AG09309 (cell line): ENCODE results near the gene MBNL3.

Experiments
- DNase-seq: peaks from one replicate; pipeline ENCODE4 v3.0.0-alpha.2; 2010; ENCODE audit warnings: low read depth
- H3K4me3 ChIP-seq: 2 replicates; pipeline ENCODE4 v1.5.1; 2011; ENCODE audit warnings: mild to moderate bottlenecking, low read depth, low read length, moderate library complexity; ENCODE audit not compliant: control insufficient read depth
- TF ChIP-seq, protein P1 (sequence below): IDR thresholded peaks from 2 replicates; pipeline ENCODE4 v1.5.1; 2011; ENCODE audit warnings: mild to moderate bottlenecking, low read depth, low read length, inconsistent platforms; ENCODE audit not compliant: insufficient read depth, control insufficient read depth; ENCODE audit errors: missing control alignments

Gene MBNL3

DNA sequence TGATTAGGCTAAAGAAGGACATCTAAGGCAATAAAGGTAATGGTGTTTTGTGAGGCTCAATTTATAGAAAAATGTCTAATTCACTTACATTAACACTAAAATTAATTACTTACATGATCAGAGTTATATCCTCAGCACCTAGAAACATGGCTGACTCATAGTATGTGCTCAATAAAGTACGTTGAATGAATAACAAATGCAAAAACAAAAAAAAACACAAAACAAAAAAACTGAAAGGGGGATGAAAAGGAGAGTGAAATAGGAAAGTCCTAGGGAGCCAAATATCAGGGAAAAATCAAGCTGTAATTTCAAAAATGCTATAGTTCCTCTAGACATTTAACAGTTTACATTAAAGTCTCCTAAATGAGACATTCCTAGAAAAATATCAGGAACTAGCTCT lies 18.7 kb downstream of the MBNL3 start:
- H3K4me3 ChIP-seq = no peak overlapping the region
- no peak for DNase-seq
- TF ChIP-seq, protein P1, sequence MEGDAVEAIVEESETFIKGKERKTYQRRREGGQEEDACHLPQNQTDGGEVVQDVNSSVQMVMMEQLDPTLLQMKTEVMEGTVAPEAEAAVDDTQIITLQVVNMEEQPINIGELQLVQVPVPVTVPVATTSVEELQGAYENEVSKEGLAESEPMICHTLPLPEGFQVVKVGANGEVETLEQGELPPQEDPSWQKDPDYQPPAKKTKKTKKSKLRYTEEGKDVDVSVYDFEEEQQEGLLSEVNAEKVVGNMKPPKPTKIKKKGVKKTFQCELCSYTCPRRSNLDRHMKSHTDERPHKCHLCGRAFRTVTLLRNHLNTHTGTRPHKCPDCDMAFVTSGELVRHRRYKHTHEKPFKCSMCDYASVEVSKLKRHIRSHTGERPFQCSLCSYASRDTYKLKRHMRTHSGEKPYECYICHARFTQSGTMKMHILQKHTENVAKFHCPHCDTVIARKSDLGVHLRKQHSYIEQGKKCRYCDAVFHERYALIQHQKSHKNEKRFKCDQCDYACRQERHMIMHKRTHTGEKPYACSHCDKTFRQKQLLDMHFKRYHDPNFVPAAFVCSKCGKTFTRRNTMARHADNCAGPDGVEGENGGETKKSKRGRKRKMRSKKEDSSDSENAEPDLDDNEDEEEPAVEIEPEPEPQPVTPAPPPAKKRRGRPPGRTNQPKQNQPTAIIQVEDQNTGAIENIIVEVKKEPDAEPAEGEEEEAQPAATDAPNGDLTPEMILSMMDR = no peak

DNA sequence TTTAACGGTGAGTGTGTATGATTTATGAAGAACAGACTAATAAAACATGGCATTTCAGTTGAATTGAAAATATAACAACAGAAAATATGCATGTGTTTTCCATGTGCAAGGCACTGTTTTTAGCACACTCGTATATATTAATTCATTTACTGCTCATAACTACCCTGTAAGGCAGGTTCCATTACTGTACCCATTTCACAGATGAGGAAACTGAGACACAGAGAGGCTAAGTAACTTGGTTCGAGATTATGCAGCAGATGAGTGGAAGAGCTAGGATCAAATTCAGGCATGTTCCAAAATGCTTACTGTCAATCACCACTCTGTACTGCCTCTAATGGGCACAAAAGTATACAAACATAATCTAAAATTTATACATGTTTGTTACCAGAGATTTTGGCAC lies 20.4 kb downstream of the MBNL3 start:
- H3K4me3 ChIP-seq = no peak overlapping the region
- no peak for DNase-seq
- TF ChIP-seq, protein P1 = no peak

DNA sequence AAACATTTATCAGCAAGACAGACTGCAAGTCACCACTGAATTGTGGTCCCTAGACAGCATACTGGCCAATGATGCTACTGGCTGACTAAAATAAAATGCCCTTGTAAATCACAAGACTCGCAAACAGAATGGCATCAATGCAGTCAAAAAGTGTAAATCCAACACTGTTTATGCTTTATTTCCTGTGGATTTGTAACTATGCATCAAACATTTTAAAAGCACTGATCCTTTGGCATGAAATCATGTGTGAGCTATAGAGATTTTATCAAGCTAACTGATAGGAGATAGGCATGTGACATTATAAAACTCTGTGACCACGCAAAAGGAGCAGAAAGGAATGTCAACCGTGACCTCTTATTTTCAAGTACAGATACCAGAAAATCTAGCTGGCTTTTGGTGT lies 20.8 kb downstream of the MBNL3 start:
- TF ChIP-seq, protein P1 = no peak
- no peak for DNase-seq
- H3K4me3 ChIP-seq = no peak overlapping the region

DNA sequence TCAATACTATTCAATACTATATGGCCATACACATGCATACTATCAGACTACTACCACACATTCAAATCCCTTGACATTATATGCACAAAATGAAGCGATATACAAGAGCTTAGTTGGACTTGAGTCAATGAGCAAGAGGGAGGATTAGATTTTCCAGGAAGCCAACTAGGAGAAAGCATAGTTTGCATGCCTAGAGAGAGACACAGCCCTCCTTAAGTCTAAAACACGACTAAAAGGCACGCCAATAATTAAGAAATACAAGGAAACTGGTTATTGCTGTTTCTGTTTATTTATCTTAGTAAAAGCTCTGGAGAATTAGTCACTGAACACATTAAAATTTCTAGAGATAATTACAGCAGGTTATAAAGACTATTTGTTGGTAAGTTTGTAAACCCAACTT lies 21.8 kb downstream of the MBNL3 start:
- TF ChIP-seq, protein P1 = no peak
- no peak overlapping the region for H3K4me3 ChIP-seq
- DNase-seq = peak; percentile 21

DNA sequence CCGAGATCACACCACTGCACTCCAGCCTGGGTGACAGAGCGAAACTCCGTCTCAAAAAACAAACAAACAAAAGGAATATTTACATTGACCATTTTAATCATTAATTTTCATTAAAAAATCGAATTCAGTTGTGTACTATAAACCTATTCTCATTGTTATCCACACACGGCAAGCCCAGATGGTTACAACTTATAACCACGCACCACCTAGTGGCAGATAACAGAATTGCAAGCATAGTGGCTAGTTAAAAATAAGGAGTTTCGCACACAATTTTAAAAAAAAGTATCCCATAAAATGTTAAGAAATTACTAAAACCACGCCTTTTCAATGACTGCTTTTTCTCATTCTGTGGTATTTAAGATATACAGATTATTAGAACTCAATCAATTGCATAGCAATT lies 25.4 kb downstream of the MBNL3 start:
- TF ChIP-seq, protein P1 = peak; percentile 34
- no peak for DNase-seq
- no peak overlapping the region for H3K4me3 ChIP-seq

DNA sequence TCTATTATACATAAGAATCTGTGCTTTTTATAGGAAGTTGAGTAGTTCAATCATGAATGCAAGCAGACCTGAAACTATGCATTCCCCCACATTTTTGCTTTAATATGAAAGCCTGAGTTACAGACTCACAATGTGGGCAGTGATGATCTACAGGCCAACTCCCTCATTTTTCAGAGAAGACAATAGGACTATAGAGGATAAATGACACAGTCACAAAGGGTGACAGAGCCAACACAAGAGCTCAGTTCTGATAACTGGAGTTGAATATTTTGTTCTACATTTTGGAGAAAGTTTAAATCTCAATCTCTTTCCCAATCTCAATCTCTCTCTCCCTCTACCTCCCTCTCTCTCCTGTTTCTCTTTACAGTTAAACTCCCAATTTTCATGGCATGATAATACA lies 27.0 kb downstream of the MBNL3 start:
- no peak for DNase-seq
- H3K4me3 ChIP-seq = no peak overlapping the region
- TF ChIP-seq, protein P1 = no peak
